ENCODE data around the gene LMBRD1.
"Not testable (repeated sequence)": the region's sequence is repeated elsewhere in the genome, so short reads cannot be mapped to it uniquely, and the experiment has no call there.

The LMBRD1 gene

DNA sequence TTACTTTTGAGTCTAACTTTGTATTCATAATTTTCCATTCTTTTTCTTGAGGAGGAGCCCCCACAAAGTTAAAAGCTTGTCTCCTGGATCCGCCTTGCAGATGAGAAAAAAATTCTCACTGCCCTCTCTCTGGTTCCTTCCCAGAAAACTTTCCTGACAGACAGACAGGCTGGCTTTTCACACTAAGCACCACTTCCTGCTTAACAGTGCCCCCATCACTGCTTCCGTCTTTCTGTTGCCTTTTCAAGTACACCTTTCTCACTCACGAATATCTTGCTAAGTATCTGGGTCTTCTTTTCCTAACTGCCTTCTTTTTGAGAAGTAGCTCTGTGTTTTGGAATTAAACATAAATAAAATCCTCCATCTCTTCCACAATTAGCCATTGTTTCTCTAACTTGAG is 19.8 kb upstream of the LMBRD1 start:
- no peak for FAIRE-seq
- no peak for TF ChIP-seq POLR2A (IDR thresholded peaks at IDR 0.05; ENCODE audit: low read depth, low read length)

DNA sequence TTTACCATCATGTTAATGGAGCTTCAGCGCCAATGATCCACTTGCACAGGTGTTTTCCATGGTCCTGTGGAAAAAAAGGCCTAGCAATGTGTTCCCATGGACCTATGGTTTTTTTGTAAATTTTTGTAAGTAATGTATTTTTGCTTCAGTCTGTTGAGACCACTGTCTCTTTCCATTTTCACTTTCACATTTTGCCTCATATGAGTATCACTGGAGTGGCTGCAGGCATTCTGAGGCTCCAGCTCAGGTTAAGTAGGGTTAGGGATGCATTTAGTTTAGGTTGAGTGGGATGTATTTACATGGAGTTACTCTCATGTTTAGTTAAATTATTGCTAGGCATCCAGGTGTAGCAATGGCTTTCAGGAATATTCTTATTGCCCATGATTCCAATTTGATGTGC is 19.2 kb upstream of the LMBRD1 start:
- no peak for DNase-seq (ENCODE audit: insufficient read length, low spot score)
- no peak for TF ChIP-seq POLR2A (IDR thresholded peaks at IDR 0.05; ENCODE audit: low read depth, low read length)
- no peak for FAIRE-seq

More for the DNA sequence above, 19.8 kb upstream of the LMBRD1 start:
- no peak for DNase-seq (ENCODE audit: insufficient read length, low spot score)

- DNase-seq (ENCODE audit: insufficient read length, low spot score), result no peak
- no peak for TF ChIP-seq POLR2A (IDR thresholded peaks at IDR 0.05; ENCODE audit: low read depth, low read length)
- FAIRE-seq, result no peak
Observed at GRCh38 chr6:69813508-69813907, 16.7 kb upstream of the LMBRD1 start.

DNA sequence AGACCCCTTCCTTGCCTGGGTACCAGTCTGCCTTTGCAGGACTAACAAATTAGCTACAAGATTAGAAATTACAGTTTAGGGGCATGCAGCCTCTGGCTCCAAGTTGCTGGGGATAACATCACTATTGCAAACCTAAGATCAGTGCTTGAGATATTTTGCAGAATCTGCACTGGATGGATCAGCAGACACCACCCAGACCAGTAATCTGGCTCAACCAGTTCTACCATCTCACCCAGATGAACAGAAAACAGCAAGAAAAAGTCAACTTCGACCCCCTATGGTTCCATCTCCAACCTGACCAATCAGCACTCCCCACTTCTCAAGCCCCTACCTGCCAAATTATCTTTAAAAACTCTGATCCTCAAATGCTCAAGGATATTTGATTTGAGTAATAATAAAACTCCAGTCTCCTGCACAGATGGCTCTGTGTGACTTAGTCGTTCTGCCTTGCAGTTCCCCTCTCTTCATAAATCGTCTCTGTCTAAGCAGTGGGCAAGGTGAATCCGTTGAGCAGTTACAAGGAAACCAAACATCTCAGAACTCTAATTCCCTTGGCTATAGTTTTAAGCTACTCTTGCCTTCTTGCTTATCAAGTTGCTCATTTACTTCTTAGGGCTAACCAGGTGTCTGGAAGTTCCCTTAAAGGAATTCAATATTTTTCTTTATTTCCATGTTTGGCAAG is 16.1 kb upstream of the LMBRD1 start:
- TF ChIP-seq POLR2A (IDR thresholded peaks at IDR 0.05; ENCODE audit: low read depth, low read length), result no peak
- DNase-seq (ENCODE audit: insufficient read length, low spot score), result no peak
- no peak for FAIRE-seq

- DNase-seq (ENCODE audit: insufficient read length, low spot score), result no peak
- TF ChIP-seq POLR2A (IDR thresholded peaks at IDR 0.05; ENCODE audit: low read depth, low read length), result no peak
- FAIRE-seq, result no peak
Observed at GRCh38 chr6:69802995-69803394, 6.2 kb upstream of the LMBRD1 start.

GRCh38 chr6:69801711-69802110 is 4.9 kb upstream of the LMBRD1 start:
- DNase-seq (ENCODE audit: insufficient read length, low spot score), result no peak
- no peak for FAIRE-seq
- no peak for TF ChIP-seq POLR2A (IDR thresholded peaks at IDR 0.05; ENCODE audit: low read depth, low read length)

GRCh38 chr6:69801225-69801624 is 4.4 kb upstream of the LMBRD1 start:
- DNase-seq (ENCODE audit: insufficient read length, low spot score), result no peak
- no peak for TF ChIP-seq POLR2A (IDR thresholded peaks at IDR 0.05; ENCODE audit: low read depth, low read length)
- no peak for FAIRE-seq

- FAIRE-seq; DNase-seq (ENCODE audit: insufficient read length, low spot score): not testable (repeated sequence)
Observed at GRCh38 chr6:69798796-69799195, 2.0 kb upstream of the LMBRD1 start.

- TF ChIP-seq POLR2A (IDR thresholded peaks at IDR 0.05; ENCODE audit: low read depth, low read length), result no peak
- DNase-seq (ENCODE audit: insufficient read length, low spot score) (no peak), FAIRE-seq (no peak)
Observed at GRCh38 chr6:69796073-69796641, 653 bp downstream of the LMBRD1 start.

- no peak for DNase-seq (ENCODE audit: insufficient read length, low spot score)
- FAIRE-seq, result no peak
- no peak for TF ChIP-seq POLR2A (IDR thresholded peaks at IDR 0.05; ENCODE audit: low read depth, low read length)
Observed at GRCh38 chr6:69795469-69796072, 1.2 kb downstream of the LMBRD1 start.

DNA sequence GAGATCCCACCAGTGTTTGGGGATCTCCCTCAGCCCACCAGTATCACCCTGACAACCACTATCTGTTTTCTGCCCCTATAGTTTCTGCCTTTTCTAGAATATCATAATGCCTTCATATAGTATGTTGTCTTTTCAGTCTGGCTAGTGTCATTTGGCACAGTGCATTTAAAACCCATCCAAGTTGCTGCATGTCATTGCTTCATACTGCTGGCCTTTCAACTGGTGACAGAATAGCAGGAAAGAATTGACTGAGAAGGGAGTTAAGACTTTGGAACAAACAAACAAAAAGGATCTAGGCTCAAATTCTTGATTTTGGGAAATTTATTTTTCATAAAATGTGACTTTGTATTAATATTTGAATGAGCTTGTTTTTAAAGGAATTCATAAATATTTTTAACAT is 4.5 kb downstream of the LMBRD1 start:
- FAIRE-seq (no peak), DNase-seq (ENCODE audit: insufficient read length, low spot score) (no peak)
- TF ChIP-seq POLR2A (IDR thresholded peaks at IDR 0.05; ENCODE audit: low read depth, low read length), result no peak

DNA sequence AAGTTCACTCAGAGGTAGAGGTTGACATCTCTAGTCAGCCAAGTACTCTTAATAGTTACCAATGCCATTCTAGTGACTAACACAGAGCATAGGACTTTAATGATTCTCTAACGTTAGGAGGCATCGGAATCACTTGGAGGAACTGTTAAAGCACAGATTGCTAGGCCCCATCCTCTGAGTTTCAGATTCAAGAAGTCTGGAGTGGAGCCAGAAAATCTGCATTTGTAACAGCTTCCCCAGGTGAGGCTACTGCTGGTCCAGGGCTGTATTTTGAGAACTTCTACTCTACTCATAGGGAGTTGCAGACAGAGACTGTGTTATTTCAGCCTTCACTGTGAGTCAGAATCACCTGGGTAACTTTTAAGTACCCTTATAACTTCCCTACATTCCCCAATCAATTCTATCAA is 5.7 kb downstream of the LMBRD1 start:
- DNase-seq (ENCODE audit: insufficient read length, low spot score) (no peak), FAIRE-seq (no peak)
- no peak for TF ChIP-seq POLR2A (IDR thresholded peaks at IDR 0.05; ENCODE audit: low read depth, low read length)

DNA sequence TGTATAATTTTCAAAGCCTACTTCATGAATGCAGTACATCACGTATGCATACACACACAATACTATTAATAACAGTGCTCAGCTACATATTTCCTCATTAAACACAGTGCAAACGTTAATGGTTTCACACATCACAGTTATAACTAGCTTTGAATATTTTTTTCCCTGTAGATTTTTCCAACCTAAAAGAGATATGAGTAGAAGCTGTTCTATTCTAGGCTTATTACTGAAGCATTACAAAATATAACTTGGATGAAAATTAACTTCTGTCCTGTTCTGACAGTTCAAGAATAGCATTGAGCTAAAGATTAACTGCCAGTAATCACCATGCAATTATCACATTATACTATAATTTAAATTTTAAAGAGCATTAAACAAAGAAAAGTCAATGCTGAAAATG is 6.2 kb downstream of the LMBRD1 start:
- FAIRE-seq (peak; percentile 33), DNase-seq (ENCODE audit: insufficient read length, low spot score) (no peak)
- no peak for TF ChIP-seq POLR2A (IDR thresholded peaks at IDR 0.05; ENCODE audit: low read depth, low read length)

GRCh38 chr6:69789578-69789977 is 7.2 kb downstream of the LMBRD1 start:
- FAIRE-seq (no peak), DNase-seq (ENCODE audit: insufficient read length, low spot score) (no peak)
- TF ChIP-seq POLR2A (IDR thresholded peaks at IDR 0.05; ENCODE audit: low read depth, low read length), result no peak

- FAIRE-seq; DNase-seq (ENCODE audit: insufficient read length, low spot score): not testable (repeated sequence)
Observed at GRCh38 chr6:69787436-69787835, 9.4 kb downstream of the LMBRD1 start.

Data from H54 (cell line).